Panc1 (cell line): ENCODE measurements around the gene IMP4. TPM values are rescaled to one million over a fixed set of nuclear protein-coding genes. Genes with fewer than 3 reads are reported as not detected.

ENCODE experiments used
- ATAC-seq: fragments of 200-7000 bp; cut with Tn5 transposase; 2 replicates; pipeline ENCODE4 v1.9.1; 2020; ENCODE audit warnings: mild to moderate bottlenecking, moderate library complexity
- BruUV-seq: library from RNA; stranded (reverse); fragments of 400-500 nt; replicated peaks from 2 replicates; lab custom pipeline; 2021; lab: Mats Ljungman, UMichigan
- CTCF ChIA-PET: fragments of 300-600 bp; sonication (Branson Sonifier 250); formaldehyde crosslinking; loops from one replicate; lab custom pipeline; 2022; ENCODE audit warnings: antibody characterized with exemption; lab: Charles Lee
- POLR2A ChIA-PET: fragments of 300-600 bp; sonication (Branson Sonifier 250); formaldehyde crosslinking; loops from one replicate; lab custom pipeline; 2022; ENCODE audit warnings: antibody characterized with exemption; lab: Charles Lee
- DNase-seq: peaks from one replicate; pipeline ENCODE4 v3.0.0-alpha.2; 2010; ENCODE audit warnings: low read depth, low spot score
- H3K27ac ChIP-seq: 2 replicates; pipeline ENCODE4 v1.5.1; 2011; ENCODE audit warnings: mild to moderate bottlenecking, low read length, inconsistent platforms
- H3K27me3 ChIP-seq: fragments of 200-500 bp; sonication (Bioruptor generic); 2 replicates; pipeline ENCODE4 v1.6.0; 2014; ENCODE audit warnings: low read length, inconsistent platforms; ENCODE audit not compliant: control insufficient read depth, insufficient read depth
- H3K36me3 ChIP-seq: fragments of 200-500 bp; sonication (Bioruptor generic); 2 replicates; pipeline ENCODE4 v1.5.1; 2014; ENCODE audit warnings: inconsistent platforms, mild to moderate bottlenecking, low read length, moderate library complexity; ENCODE audit not compliant: control insufficient read depth, insufficient read depth
- H3K4me1 ChIP-seq: 2 replicates; pipeline ENCODE4 v1.5.1; 2011; ENCODE audit warnings: inconsistent platforms, mild to moderate bottlenecking, low read length, moderate library complexity; ENCODE audit not compliant: control insufficient read depth, insufficient read depth
- H3K4me3 ChIP-seq, 2 experiments: 2 replicates each; pipeline ENCODE4 v1.5.1; 2011 to 2012; ENCODE audit warnings: low read depth in 2 of 2, low read length in 2 of 2, mild to moderate bottlenecking in 2 of 2, inconsistent platforms in 1 of 2, moderate library complexity in 1 of 2
- H3K9me3 ChIP-seq: fragments of 200-500 bp; sonication (Bioruptor generic); 2 replicates; pipeline ENCODE4 v1.5.1; 2014; ENCODE audit warnings: low read depth, mild to moderate bottlenecking, inconsistent platforms, low read length, moderate library complexity; ENCODE audit not compliant: control insufficient read depth, insufficient read depth
- POLR2AphosphoS5 ChIP-seq: IDR thresholded peaks from 2 replicates; pipeline ENCODE4 v1.6.1; 2012; ENCODE audit warnings: mild to moderate bottlenecking, low read depth, low read length, moderate library complexity
- SIN3A ChIP-seq: IDR thresholded peaks from 2 replicates; pipeline ENCODE4 v1.6.1; 2012; ENCODE audit warnings: low read depth, mild to moderate bottlenecking, low read length, moderate library complexity, borderline replicate concordance; ENCODE audit not compliant: insufficient read depth
- TCF7L2 ChIP-seq: IDR thresholded peaks from 2 replicates; pipeline ENCODE4 v1.6.1; 2011; ENCODE audit warnings: mild to moderate bottlenecking, low read depth, low read length, inconsistent platforms
- in situ Hi-C: cut with HindIII; loops from 2 replicates; pipeline ENCODE4 v1.10.0; 2016; ENCODE audit warnings: low sequenced_read_pairs, low pct_unique_long_range_greater_than_20kb
- intact Hi-C: fragments of 100-400 bp; cut with micrococcal nuclease; formaldehyde crosslinking; loops from one replicate; pipeline ENCODE4 v1.10.0; 2022; ENCODE audit not compliant: unreplicated experiment
- total RNA-seq: library from RNA; stranded (reverse); gene quantifications from one replicate; pipeline ENCODE4 v1.2.1, GENCODE V29; 2021; ENCODE audit not compliant: unreplicated experiment
- TF ChIP-seq, protein P1 (sequence below): fragments of 450-650 bp; IDR thresholded peaks from 2 replicates; pipeline ENCODE4 v1.5.1; 2017; ENCODE audit warnings: mild to moderate bottlenecking
- TF ChIP-seq, protein P2 (sequence below), 2 experiments: IDR thresholded peaks; 2 replicates each; pipeline ENCODE4 v1.6.1; 2011 to 2012; ENCODE audit warnings: low read depth in 2 of 2, control low read depth in 1 of 2, low read length in 1 of 2, mild to moderate bottlenecking in 1 of 2, moderate library complexity in 1 of 2; ENCODE audit not compliant: insufficient read depth in 1 of 2

Gene IMP4
- total RNA-seq, 1 experiment from 2014 or later: 104 TPM

DNA sequence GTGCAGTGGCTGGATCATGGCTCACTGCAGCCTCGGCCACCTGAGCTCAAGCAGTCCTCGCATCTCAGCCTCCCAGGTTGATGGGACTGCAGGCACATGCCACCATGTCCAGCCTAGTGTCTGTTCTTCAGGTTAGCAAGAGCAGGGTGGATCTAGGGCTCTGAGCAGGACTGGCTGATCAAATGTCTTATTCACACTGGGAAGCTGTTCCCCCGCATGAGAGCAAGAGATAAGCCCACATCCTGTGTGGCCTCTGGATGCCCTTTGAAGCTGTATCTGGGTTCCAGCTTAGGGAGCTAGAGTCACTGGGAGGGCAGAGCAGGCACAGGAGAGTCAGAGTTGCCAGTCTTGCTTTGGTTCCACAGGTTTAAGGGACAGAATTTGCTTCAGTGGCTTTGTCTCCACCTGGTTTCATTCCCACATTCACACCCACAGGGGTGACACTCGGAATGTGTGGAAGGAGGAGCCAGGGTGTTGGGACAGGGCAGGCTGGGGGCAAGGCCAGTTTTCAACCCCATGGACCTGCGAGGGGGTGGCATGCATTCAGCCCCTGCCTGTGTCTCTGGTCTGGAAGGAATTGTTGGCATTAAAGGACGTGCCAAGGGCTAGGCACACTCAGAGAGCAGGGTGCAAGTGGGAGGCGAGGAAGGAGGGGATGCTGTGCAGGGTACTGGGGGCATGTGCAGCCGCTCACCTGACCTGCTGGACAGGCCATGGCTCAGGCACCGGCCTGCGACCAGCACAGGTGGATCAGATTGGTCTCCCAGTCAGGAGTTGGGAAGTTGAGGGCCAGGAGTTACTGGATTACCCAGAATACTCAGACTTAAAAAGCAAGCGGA is 37.6 kb downstream of the IMP4 start:
- TF ChIP-seq TCF7L2 (no peak), POLR2AphosphoS5 (no peak), SIN3A (no peak)
- TF ChIP-seq, protein P1, sequence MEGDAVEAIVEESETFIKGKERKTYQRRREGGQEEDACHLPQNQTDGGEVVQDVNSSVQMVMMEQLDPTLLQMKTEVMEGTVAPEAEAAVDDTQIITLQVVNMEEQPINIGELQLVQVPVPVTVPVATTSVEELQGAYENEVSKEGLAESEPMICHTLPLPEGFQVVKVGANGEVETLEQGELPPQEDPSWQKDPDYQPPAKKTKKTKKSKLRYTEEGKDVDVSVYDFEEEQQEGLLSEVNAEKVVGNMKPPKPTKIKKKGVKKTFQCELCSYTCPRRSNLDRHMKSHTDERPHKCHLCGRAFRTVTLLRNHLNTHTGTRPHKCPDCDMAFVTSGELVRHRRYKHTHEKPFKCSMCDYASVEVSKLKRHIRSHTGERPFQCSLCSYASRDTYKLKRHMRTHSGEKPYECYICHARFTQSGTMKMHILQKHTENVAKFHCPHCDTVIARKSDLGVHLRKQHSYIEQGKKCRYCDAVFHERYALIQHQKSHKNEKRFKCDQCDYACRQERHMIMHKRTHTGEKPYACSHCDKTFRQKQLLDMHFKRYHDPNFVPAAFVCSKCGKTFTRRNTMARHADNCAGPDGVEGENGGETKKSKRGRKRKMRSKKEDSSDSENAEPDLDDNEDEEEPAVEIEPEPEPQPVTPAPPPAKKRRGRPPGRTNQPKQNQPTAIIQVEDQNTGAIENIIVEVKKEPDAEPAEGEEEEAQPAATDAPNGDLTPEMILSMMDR: no peak
- TF ChIP-seq, protein P2, sequence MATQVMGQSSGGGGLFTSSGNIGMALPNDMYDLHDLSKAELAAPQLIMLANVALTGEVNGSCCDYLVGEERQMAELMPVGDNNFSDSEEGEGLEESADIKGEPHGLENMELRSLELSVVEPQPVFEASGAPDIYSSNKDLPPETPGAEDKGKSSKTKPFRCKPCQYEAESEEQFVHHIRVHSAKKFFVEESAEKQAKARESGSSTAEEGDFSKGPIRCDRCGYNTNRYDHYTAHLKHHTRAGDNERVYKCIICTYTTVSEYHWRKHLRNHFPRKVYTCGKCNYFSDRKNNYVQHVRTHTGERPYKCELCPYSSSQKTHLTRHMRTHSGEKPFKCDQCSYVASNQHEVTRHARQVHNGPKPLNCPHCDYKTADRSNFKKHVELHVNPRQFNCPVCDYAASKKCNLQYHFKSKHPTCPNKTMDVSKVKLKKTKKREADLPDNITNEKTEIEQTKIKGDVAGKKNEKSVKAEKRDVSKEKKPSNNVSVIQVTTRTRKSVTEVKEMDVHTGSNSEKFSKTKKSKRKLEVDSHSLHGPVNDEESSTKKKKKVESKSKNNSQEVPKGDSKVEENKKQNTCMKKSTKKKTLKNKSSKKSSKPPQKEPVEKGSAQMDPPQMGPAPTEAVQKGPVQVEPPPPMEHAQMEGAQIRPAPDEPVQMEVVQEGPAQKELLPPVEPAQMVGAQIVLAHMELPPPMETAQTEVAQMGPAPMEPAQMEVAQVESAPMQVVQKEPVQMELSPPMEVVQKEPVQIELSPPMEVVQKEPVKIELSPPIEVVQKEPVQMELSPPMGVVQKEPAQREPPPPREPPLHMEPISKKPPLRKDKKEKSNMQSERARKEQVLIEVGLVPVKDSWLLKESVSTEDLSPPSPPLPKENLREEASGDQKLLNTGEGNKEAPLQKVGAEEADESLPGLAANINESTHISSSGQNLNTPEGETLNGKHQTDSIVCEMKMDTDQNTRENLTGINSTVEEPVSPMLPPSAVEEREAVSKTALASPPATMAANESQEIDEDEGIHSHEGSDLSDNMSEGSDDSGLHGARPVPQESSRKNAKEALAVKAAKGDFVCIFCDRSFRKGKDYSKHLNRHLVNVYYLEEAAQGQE (IDR thresholded peaks at IDR 0.05; ENCODE audit: insufficient read depth in 1 of 2, low read depth in 2 of 2, low read length in 1 of 2): no peak
- intact Hi-C loops: no loop called here
- in situ Hi-C loops: no loop called here
- no TSS peak for BruUV-seq
- Histone ChIP-seq H3K4me3 (no peak overlapping the region), H3K36me3 (no peaks in the 10 kb centered on the region), H3K27ac (no peak overlapping the region), H3K4me1 (no peaks in the 10 kb centered on the region), H3K9me3 (no peaks in the 10 kb centered on the region), H3K27me3 (no peaks in the 10 kb centered on the region)
- ATAC-seq (no peak), DNase-seq (no peak)
- CTCF ChIA-PET: no interaction called here
- POLR2A ChIA-PET: no interaction called here

DNA sequence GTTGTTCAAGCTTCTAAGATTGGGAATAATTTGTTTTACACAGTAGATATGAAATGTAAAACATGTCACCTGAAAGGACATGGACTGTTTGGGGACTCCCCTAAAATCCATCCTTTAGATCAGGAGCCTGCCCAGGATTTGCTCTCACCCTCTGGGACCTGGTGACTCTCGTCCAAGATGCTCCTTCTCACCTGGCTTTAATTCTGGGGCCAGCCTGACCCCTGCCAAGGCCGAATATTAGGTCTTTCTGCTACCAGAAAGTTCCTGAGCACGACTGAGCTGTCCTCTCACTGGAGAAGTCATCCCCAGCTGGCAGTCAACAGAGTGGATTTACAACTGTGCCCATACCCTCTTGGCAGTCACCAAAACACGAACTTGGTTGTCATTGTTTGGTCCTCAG is 38.4 kb downstream of the IMP4 start:
- TF ChIP-seq SIN3A (no peak), TCF7L2 (no peak), POLR2AphosphoS5 (no peak)
- TF ChIP-seq, protein P1: no peak
- TF ChIP-seq, protein P2 (IDR thresholded peaks at IDR 0.05; ENCODE audit: insufficient read depth in 1 of 2, low read depth in 2 of 2, low read length in 1 of 2): no peak
- H3K27ac ChIP-seq: no peak overlapping the region
- BruUV-seq: no TSS peak
- intact Hi-C loops (no loop called here), in situ Hi-C loops (no loop called here)
- no peaks in the 10 kb centered on the region for H3K9me3 ChIP-seq
- no peak for ATAC-seq
- DNase-seq: no peak
- H3K4me1 ChIP-seq: no peaks in the 10 kb centered on the region
- no peaks in the 10 kb centered on the region for H3K36me3 ChIP-seq
- ChIA-PET POLR2A (no interaction called here), CTCF (no interaction called here)
- no peaks in the 10 kb centered on the region for H3K27me3 ChIP-seq
- no peak overlapping the region for H3K4me3 ChIP-seq
